ENCODE data around the gene LRRC61. TPM values are rescaled to one million over a fixed set of nuclear protein-coding genes. Genes with fewer than 3 reads are reported as not detected.

Gene LRRC61
- polyA plus RNA-seq, 1 donor (not counting 4 experiments of a cell fraction or from before 2014, with no cell fraction given): 1.0 TPM

- Histone ChIP-seq H3K79me2 (ENCODE audit: control insufficient read depth, insufficient read depth, low read length) (no peaks in the 10 kb centered on the region), H3K27me3 (ENCODE audit: control insufficient read depth, extremely low read depth, insufficient read depth, low read length) (no peaks in the 10 kb centered on the region), H2AFZ (ENCODE audit: control insufficient read depth, low read length) (peak overlapping the region; percentile 95), H3K9ac (ENCODE audit: control insufficient read depth, extremely low read depth, insufficient read depth, low read length) (peak overlapping the region; percentile 79), H3K4me3 (ENCODE audit: control insufficient read depth in 2 of 3, extremely low read depth in 1 of 3, insufficient read depth in 2 of 3, low read depth in 1 of 3, low read length in 3 of 3) (peak overlapping the region; percentile 58 to 74 (median 62)), H3K27ac (ENCODE audit: control insufficient read depth, insufficient read depth, low read length) (peak overlapping the region; percentile 55), H3K4me1 (ENCODE audit: control insufficient read depth, extremely low read depth, insufficient read depth, low read length) (peaks cover 22% of the 10 kb centered on the region), H4K20me1 (ENCODE audit: control insufficient read depth, extremely low read depth, insufficient read depth, low read length) (no peaks in the 10 kb centered on the region), H3K36me3 (ENCODE audit: control insufficient read depth in 2 of 2, extremely low read depth in 1 of 2, insufficient read depth in 2 of 2, low read length in 2 of 2) (no peaks in the 10 kb centered on the region), H3K9me3 (ENCODE audit: control insufficient read depth, low read depth, low read length) (no peaks in the 10 kb centered on the region), H3K9me1 (ENCODE audit: control insufficient read depth, extremely low read depth, insufficient read depth, low read length) (no peaks in the 10 kb centered on the region), H3K4me2 (ENCODE audit: control insufficient read depth, extremely low read depth, insufficient read depth, low read depth, low read length) (peak overlapping the region; percentile 87)
- FAIRE-seq (no peak), DNase-seq (ENCODE audit: low read depth, low spot score) (no peak)
- dilution Hi-C loops (cut with MboI; ENCODE audit: extremely low pct_ligation_motif_present, low sequenced_read_pairs): no loop called here
- no peak for TF ChIP-seq EZH2 (IDR thresholded peaks at IDR 0.05; ENCODE audit: low read length)
- TF ChIP-seq, protein P1, sequence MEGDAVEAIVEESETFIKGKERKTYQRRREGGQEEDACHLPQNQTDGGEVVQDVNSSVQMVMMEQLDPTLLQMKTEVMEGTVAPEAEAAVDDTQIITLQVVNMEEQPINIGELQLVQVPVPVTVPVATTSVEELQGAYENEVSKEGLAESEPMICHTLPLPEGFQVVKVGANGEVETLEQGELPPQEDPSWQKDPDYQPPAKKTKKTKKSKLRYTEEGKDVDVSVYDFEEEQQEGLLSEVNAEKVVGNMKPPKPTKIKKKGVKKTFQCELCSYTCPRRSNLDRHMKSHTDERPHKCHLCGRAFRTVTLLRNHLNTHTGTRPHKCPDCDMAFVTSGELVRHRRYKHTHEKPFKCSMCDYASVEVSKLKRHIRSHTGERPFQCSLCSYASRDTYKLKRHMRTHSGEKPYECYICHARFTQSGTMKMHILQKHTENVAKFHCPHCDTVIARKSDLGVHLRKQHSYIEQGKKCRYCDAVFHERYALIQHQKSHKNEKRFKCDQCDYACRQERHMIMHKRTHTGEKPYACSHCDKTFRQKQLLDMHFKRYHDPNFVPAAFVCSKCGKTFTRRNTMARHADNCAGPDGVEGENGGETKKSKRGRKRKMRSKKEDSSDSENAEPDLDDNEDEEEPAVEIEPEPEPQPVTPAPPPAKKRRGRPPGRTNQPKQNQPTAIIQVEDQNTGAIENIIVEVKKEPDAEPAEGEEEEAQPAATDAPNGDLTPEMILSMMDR (optimal IDR thresholded peaks at IDR 0.05 in 1 of 3, IDR thresholded peaks at IDR 0.05 in 1 of 3, conservative IDR thresholded peaks at IDR 0.05 in 1 of 3; ENCODE audit: extremely low read depth in 1 of 3, insufficient read depth in 2 of 3, low read length in 3 of 3): no peak
Measured at GRCh38 chr7:150322114-150322832, 882 bp upstream of the LRRC61 start.

- Histone ChIP-seq H3K9me1 (ENCODE audit: control insufficient read depth, extremely low read depth, insufficient read depth, low read length) (no peaks in the 10 kb centered on the region), H3K36me3 (ENCODE audit: control insufficient read depth in 2 of 2, extremely low read depth in 1 of 2, insufficient read depth in 2 of 2, low read length in 2 of 2) (no peaks in the 10 kb centered on the region), H2AFZ (ENCODE audit: control insufficient read depth, low read length) (peak overlapping the region; percentile 95), H3K9me3 (ENCODE audit: control insufficient read depth, low read depth, low read length) (no peaks in the 10 kb centered on the region), H3K27ac (ENCODE audit: control insufficient read depth, insufficient read depth, low read length) (peak overlapping the region; percentile 28), H4K20me1 (ENCODE audit: control insufficient read depth, extremely low read depth, insufficient read depth, low read length) (no peaks in the 10 kb centered on the region), H3K4me2 (ENCODE audit: control insufficient read depth, extremely low read depth, insufficient read depth, low read depth, low read length) (peak overlapping the region; percentile 87), H3K9ac (ENCODE audit: control insufficient read depth, extremely low read depth, insufficient read depth, low read length) (peak overlapping the region; percentile 79), H3K79me2 (ENCODE audit: control insufficient read depth, insufficient read depth, low read length) (no peaks in the 10 kb centered on the region), H3K4me3 (ENCODE audit: control insufficient read depth in 2 of 3, extremely low read depth in 1 of 3, insufficient read depth in 2 of 3, low read depth in 1 of 3, low read length in 3 of 3) (peak overlapping the region; percentile 58 to 74 (median 62)), H3K27me3 (ENCODE audit: control insufficient read depth, extremely low read depth, insufficient read depth, low read length) (no peaks in the 10 kb centered on the region), H3K4me1 (ENCODE audit: control insufficient read depth, extremely low read depth, insufficient read depth, low read length) (peaks cover 22% of the 10 kb centered on the region)
- no peak for TF ChIP-seq EZH2 (IDR thresholded peaks at IDR 0.05; ENCODE audit: low read length)
- TF ChIP-seq, protein P1 (optimal IDR thresholded peaks at IDR 0.05 in 1 of 3, IDR thresholded peaks at IDR 0.05 in 1 of 3, conservative IDR thresholded peaks at IDR 0.05 in 1 of 3; ENCODE audit: extremely low read depth in 1 of 3, insufficient read depth in 2 of 3, low read length in 3 of 3): no peak
- dilution Hi-C loops (cut with MboI; ENCODE audit: extremely low pct_ligation_motif_present, low sequenced_read_pairs): no loop called here
- no peak for DNase-seq (ENCODE audit: low read depth, low spot score)
- FAIRE-seq: no peak
Measured at GRCh38 chr7:150323682-150324372, 672 bp downstream of the LRRC61 start.
